HCT116 (cell line): ENCODE measurements around the gene MBNL2.

Source experiments
- CTCF ChIP-seq, 3 experiments: fragments of 200-600 bp in 1 of 3; sonication (generic) in 1 of 3; IDR thresholded peaks in 2 of 3; conservative IDR thresholded peaks in 1 of 3; 2 replicates each; pipeline ENCODE4 v1.5.1; 2012 to 2017; ENCODE audit warnings: low read depth in 2 of 3, low read length in 2 of 3, antibody characterized with exemption in 1 of 3, borderline replicate concordance in 1 of 3, control low read depth in 1 of 3, mild to moderate bottlenecking in 1 of 3, mixed read lengths in 1 of 3, mixed run types in 1 of 3, moderate library complexity in 1 of 3; ENCODE audit not compliant: insufficient read depth in 1 of 3
- MAX ChIP-seq: IDR thresholded peaks from 2 replicates; pipeline ENCODE4 v1.6.1; 2012
- POLR2A ChIP-seq: IDR thresholded peaks from 2 replicates; pipeline ENCODE4 v1.7.0; 2011; ENCODE audit warnings: borderline replicate concordance; ENCODE audit not compliant: insufficient read depth, insufficient read length; ENCODE audit errors: extremely low read depth

GRCh38 chr13:97259798-97260714 lies 37.9 kb downstream of the MBNL2 start:
- TF ChIP-seq POLR2A = no peak
- TF ChIP-seq MAX = no peak
- TF ChIP-seq CTCF (IDR thresholded peaks at IDR 0.05 in 2 of 3, conservative IDR thresholded peaks at IDR 0.05 in 1 of 3; ENCODE audit: borderline replicate concordance in 1 of 3, insufficient read depth in 1 of 3, low read depth in 2 of 3, low read length in 2 of 3) = no peak
